GM19468 (cell line): ENCODE data around the gene CALR.
"Not testable (repeated sequence)": the region's sequence is repeated elsewhere in the genome, so short reads cannot be mapped to it uniquely, and the experiment has no call there.

Experiments used
- ATAC-seq: cut with Tn5 transposase; IDR thresholded peaks from one replicate; pipeline ENCODE4 v1.9.1; 2021; ENCODE audit warnings: mild to moderate bottlenecking, moderate library complexity, moderate number of reproducible peaks; ENCODE audit not compliant: unreplicated experiment; ENCODE audit errors: extremely low read depth

The CALR gene

DNA sequence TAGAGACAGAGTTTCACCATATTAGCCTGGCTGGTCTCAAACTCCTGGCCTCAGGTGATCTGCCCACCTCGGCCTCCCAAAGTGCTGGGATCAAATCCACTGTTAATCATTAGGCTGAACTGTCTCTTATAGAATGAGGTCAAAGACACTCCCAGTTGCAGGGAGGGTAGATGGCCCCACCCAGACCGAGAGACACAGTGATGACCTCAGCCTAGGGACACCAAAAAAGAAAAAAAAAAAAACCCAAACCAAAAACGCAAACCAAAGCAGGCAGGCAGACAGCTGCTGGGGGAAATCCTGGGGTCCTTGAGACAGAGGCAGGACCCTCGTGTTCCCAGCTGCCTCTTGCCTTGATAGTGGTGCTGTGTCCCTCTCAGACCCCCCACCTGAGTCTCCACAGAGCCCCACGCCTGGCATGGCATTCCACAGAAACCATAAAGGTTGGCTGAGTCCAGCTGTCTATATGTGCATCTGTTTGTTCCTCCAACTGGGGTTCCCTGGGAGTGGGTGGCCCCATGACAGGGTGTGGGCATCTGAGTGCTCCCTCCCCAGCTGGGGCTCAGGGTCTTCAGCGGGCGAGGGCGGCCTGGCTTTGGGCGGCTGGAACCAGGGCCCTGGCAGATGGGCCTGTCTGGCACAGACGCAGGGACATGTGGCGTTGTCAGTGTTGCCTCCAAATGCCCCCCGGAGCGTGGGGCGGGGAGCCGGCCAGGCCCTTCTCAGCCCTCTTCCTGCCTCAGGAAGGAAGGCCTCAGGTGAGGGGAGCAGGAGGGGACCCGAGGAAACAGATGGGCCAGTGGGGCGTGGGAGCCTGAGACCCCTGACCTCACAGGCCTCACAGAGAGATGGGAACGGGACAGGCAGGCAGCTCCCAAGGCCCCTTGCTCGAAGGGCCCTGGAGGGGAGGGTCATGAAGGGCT lies 36.2 kb downstream of the CALR start:
- no peak for ATAC-seq

- ATAC-seq: no peak
Measured at GRCh38 chr19:12975221-12975741, 36.9 kb downstream of the CALR start.

- not testable (repeated sequence) for ATAC-seq
Measured at GRCh38 chr19:12976109-12976508, 37.7 kb downstream of the CALR start.

DNA sequence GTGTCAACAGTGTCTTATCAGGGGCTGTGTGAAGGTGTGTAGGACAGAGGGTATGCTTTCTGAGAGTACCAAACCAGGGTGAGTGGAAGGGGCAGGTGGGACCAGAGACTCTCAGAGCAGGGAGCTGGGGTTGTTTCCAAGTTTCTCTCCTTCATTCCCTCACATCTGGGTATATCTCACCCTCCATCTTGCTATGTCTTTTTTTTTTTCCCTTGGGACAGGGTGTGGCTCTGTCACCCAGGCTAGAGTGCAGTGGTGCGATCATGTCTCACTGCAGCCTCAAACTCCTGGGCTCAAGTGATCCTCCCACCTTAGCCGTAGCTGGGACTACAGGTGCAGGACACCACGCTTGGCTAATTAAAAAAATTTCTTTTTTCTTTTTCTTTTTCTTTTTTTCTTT lies 41.6 kb downstream of the CALR start:
- ATAC-seq: no peak

DNA sequence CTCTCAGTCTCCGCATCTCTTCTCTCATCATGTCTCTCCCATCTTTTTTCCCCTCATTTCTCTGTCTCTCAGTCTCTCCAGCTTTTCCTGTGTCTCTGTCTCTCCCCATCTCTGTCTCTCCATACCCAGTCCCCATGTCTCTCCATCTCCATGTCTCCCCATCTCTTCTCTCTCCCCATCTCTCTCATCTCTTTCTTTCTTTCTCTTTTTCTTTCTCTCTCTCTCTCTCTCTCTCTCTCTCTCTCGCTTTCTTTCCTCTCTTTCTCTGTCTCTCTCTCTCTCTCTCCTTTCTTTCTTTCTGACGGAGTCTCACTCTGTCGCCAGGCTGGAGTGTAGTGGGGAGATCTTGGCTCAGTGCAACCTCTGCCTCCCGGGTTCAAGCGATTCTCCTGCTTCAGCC lies 44.2 kb downstream of the CALR start:
- no peak for ATAC-seq

DNA sequence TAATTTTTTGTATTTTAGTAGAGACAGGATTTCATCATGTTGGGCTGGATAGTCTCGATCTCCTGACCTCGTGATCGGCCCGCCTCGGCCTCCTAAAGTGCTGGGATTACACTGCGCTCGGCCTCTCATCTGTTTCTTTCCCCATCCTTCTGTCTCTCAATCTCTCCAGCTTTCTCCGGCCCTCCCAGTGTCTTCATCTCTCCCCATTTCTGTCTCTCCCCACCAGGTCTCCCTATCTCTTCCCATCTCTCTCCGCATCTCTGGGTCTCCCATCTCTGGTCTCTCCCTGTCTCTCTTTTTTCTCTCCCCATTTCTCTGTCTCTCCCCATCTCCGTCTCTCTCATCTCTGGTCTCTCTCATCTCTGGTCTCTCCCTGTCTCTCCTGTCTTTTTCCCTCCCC lies 44.7 kb downstream of the CALR start:
- no peak for ATAC-seq

DNA sequence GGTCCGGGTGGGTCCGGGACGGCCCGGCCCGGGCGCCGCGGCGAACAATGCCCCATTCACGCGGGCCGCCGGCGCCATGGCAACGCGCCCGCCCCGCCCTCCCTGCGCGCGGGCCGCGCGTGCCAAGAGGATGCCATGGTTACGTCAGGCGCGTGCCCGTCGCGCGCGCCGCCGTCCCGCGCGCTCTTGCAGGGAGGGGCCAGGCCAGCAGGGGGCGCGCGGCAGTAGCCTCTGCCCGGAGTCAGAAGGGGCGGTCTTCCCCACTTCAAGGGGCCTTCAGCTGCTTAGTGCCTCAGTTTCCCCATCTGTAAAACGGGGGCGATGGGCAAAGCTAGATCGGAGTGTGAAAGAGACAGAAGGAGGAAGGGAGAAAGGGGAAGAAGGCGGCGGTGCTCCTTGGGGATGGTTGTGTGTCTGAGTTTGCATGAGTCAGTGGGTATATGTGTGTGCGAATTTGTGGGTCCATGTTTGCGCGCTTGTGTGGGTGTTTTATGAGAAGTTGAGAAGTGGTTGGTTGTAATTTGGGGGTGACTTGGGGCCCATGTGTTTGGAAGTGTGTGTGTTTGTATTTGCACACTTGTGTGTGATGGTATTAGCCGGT lies 45.2 kb downstream of the CALR start:
- no peak for ATAC-seq

DNA sequence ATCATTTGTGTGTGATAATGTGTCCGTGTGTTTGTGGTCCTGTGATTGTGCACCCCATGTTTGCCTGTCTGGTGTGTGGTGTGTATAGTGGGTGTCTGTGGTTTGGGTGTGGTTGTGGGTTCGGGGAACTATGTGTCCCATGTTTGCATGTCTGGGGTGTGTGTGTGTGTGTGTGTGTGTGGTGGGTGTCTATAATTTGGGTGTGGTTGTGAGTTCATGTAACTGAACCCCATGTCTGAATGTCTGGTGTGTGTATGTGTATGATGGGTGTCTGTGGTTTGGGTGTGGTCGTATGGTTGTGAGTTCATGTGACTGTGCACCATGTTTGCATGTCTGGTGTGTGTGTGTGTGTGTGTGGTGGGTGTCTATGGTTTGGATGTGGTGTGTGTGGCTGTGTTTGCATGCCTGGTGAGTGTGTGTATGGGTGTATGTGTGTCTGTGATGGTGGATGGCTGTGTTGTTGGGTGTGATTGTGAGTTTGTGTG lies 45.8 kb downstream of the CALR start:
- no peak for ATAC-seq

DNA sequence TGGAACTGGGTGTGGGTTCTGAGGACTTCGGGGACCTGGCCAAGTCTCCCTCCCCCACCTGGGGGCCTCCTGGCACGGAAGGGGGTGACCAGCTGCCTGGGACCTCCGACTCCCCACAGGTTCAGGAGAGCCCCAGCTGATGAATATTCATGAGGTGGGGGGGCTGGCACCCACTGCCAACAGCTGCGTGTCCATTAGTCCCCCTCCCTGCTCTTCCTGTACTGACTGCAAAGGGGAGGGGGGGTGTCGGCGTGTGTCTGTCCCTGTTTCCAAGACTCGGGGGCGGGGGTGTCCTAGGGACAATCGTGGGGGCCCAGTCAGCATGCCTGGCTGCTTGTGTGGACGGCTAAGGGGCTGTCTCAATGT lies 46.3 kb downstream of the CALR start:
- ATAC-seq: no peak

DNA sequence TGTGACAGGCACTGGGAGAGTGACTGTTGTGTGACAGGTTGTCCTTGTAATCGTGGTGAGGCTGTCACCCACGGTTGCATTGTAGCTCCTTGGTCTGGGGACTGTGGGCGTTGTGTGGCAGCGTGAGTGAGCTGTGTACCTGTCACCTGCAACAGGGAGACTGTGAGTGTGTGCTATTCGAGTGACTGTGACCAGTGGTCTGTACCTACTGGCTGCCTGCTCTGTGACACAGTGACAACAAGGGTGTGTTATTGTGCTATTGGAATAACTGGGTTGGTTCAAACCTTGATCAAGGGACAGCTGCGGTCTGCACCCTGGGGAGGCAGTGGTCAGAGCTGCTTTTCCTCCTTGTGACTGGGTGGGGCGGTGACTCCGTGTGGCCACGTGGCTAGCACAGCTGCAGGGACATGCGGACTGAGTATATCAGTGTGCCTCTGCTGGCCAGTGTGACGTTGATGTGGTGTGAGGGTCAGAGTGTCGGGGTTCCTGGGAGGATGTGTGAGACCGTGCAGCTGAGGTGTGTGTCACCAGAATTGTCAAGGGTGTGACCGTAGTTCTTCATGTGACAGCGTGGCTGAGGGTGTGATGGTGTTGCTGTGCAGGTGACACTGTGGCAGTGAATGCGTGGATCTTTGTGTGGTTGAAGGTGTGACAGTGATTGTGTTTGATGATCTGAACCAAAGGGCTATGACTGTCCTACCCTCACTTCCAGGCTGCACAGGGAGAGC lies 46.8 kb downstream of the CALR start:
- ATAC-seq: no peak

DNA sequence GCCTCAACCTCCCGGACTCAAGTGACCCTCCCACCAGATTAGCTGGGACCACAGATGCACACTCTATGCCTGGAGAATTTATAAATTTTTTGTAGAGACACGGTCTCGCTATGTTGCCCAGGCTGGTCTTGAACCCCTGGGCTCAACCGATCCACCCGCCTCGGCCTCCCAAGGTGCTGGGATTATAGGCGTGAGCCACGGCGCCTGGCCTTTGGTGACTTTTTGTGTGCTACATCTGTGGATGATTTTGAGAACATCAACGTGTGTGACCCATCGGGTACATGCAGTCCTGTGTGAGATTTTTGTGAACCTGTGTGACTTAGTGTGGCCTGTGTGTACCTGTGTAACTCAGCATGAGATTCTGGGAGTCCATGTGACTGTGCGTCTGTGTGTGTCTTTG lies 48.3 kb downstream of the CALR start:
- no peak for ATAC-seq

- no peak for ATAC-seq
Measured at GRCh38 chr19:12987190-12987589, 48.8 kb downstream of the CALR start.

- ATAC-seq: no peak
Measured at GRCh38 chr19:12987781-12988180, 49.4 kb downstream of the CALR start.

- no peak for ATAC-seq
Measured at GRCh38 chr19:12990431-12990830, 52.0 kb downstream of the CALR start.

- no peak for ATAC-seq
Measured at GRCh38 chr19:12990853-12991252, 52.4 kb downstream of the CALR start.

DNA sequence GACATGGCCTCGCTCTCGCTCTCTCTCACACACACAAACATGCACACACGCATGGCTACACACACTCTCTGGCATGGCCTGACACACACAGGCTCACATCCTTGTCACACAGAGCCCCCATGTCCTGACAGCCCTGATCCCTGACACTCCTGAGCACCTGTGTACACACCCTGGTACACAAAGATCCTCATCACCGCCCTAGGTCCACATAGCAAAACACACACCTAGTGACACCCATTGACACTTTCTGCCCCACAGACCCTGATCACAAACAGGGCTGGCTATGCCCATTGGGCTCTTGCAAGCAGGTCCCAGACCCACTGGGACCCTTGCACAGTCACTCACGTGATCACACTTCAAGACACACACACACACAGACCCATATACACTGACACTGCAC lies 52.9 kb downstream of the CALR start:
- no peak for ATAC-seq

GRCh38 chr19:12992729-12993128 lies 54.3 kb downstream of the CALR start:
- no peak for ATAC-seq

DNA sequence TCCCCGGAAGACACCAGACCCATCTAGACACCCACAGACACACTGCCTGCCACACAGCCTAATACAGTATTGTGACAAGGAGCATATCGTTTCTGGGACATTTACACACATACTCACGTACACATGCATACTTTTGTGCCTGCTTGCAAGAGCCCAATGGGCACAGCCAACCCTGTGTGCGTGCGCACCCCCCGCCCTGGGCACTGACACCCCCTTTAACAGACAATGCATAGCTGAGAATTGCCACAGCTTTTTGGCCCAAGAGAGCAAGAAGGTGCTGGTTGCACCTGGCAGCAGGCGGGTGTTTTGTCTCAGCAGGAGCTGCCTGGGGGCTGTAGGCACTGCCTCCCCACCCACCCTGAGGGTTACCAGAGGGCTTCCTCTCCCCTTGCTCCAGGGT lies 55.2 kb downstream of the CALR start:
- no peak for ATAC-seq
